CD4-positive, alpha-beta T cell (primary cell): Measurements from ENCODE around the gene ITGA2B. TPM values are rescaled to one million over a fixed set of nuclear protein-coding genes. Genes with fewer than 3 reads are reported as not detected.

ENCODE experiments used
- ATAC-seq: fragments of 200-7000 bp; cut with Tn5 transposase; one replicate; pipeline ENCODE4 v1.10.0; 2022; ENCODE audit warnings: mild to moderate bottlenecking; ENCODE audit not compliant: poor library complexity
- CTCF ChIA-PET: fragments of 350-600 bp; sonication (Branson Sonifier 250); formaldehyde crosslinking; loops from one replicate; lab custom pipeline; 2021; ENCODE audit warnings: antibody characterized with exemption, inconsistent platforms; lab: Charles Lee
- POLR2A ChIA-PET: fragments of 350-600 bp; sonication (Branson Sonifier 250); formaldehyde crosslinking; loops from one replicate; lab custom pipeline; 2021; ENCODE audit warnings: antibody characterized with exemption, inconsistent platforms; lab: Charles Lee
- DNase-seq, 14 experiments: peaks; one replicate each; pipeline ENCODE4 v3.0.0-alpha.2; 2013 to 2020; ENCODE audit warnings: mixed read lengths in 2 of 14
- H3K27ac ChIP-seq, 2 donors: one replicate each; pipeline versions ENCODE4 v1.5.1 to v1.7.0; 2013; ENCODE audit warnings: low read length in 2 of 2, low read depth in 1 of 2, mild to moderate bottlenecking in 1 of 2
- H3K27me3 ChIP-seq, 2 experiments: 1 replicate in 1 of 2; 2 replicates in 1 of 2; pipeline versions ENCODE4 v1.6.1 to v1.7.0; 2013; ENCODE audit warnings: low read length in 2 of 2, control low read depth in 1 of 2, mild to moderate bottlenecking in 1 of 2, moderate library complexity in 1 of 2; ENCODE audit not compliant: insufficient read depth in 2 of 2, control insufficient read depth in 1 of 2
- H3K36me3 ChIP-seq: one replicate; pipeline ENCODE4 v1.6.1; 2013; ENCODE audit warnings: low read length, control low read depth; ENCODE audit not compliant: insufficient read depth
- H3K4me1 ChIP-seq: one replicate; pipeline ENCODE4 v1.6.1; 2013; ENCODE audit warnings: low read length, control low read depth; ENCODE audit not compliant: insufficient read depth
- H3K4me3 ChIP-seq: one replicate; pipeline ENCODE4 v1.5.1; 2013; ENCODE audit warnings: mild to moderate bottlenecking, low read length, moderate library complexity
- H3K9me3 ChIP-seq, 2 experiments: 1 replicate in 1 of 2; 2 replicates in 1 of 2; pipeline versions ENCODE4 v1.6.1 to v1.7.0; 2013; ENCODE audit warnings: low read length in 2 of 2, mild to moderate bottlenecking in 2 of 2, control low read depth in 1 of 2, moderate library complexity in 1 of 2; ENCODE audit not compliant: control insufficient read depth in 1 of 2, insufficient read depth in 1 of 2
- H3K27ac Mint-ChIP-seq: one replicate; pipeline ENCODE4 v1.8.0; 2020; ENCODE audit warnings: mixed read lengths
- H3K27me3 Mint-ChIP-seq: one replicate; pipeline ENCODE4 v1.8.0; 2021; ENCODE audit warnings: mixed read lengths
- H3K36me3 Mint-ChIP-seq: one replicate; pipeline ENCODE4 v1.8.0; 2021; ENCODE audit warnings: low read depth, mixed read lengths
- H3K4me1 Mint-ChIP-seq: one replicate; pipeline ENCODE4 v1.8.0; 2021; ENCODE audit warnings: low read depth, mixed read lengths
- H3K4me3 Mint-ChIP-seq: one replicate; pipeline ENCODE4 v1.8.0; 2020; ENCODE audit warnings: mild to moderate bottlenecking, mixed read lengths
- H3K9me3 Mint-ChIP-seq: one replicate; pipeline ENCODE4 v1.8.0; 2020; ENCODE audit warnings: mixed read lengths
- intact Hi-C, 2 experiments: fragments of 100-400 bp; cut with DNase I in 1 of 2; cut with micrococcal nuclease in 1 of 2; formaldehyde crosslinking; loops; one replicate each; pipeline versions ENCODE4 v1.15.1 to v1.9.0; 2023 to 2025; cut with DNase I, micrococcal nuclease
- total RNA-seq, 174 experiments: library from RNA in 2 of 174; stranded (reverse) in 2 of 174; gene quantifications; one replicate each; pipeline ENCODE4 v1.2.3 and lab custom pipeline; 2021 to 2026
- TF ChIP-seq, protein P1 (sequence below): fragments of 200-600 bp; IDR thresholded peaks from one replicate; pipeline ENCODE4 v1.8.0; 2022; ENCODE audit warnings: antibody characterized with exemption, mild to moderate bottlenecking

ITGA2B gene
- total RNA-seq, 2 experiments from 2014 or later, result 0.85 to 0.87 TPM

DNA sequence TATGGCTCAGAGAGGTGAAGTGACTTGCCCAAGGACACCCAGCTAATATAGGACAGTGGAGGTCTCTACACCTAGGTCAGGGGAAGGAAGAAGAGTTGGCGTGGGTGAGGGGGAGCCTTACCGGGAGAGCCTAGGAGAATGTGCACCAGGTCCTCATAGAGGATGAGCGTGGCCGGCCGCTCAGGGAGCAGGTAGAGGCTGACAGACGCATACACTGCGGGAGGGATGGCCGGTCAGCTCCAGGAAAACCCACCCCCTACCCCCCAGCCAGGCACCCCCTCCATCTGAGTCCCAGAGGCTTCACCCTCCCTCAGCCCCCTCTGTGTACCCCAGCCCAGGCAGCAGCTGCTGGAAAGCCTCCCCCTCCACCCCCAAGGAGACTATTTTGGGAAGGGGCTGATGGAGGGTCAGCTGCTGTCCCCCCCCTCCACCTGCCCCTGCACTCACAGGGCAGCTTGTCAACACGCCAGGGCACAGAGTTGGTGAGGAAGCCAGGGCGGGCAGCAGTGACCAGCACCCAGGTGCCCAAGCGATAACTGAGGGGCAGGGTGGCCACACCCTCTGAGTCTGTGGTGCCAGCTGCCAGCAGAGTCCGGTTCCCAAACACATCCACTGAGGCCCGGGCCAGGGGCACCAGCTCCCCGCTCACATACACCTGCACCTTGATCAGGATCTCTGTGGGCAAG is 29.8 kb downstream of the ITGA2B start:
- Histone ChIP-seq H3K27ac (no peak overlapping the region), H3K9me3 (no peaks in the 10 kb centered on the region), H3K27me3 (peaks cover 15 to 21% of the 10 kb centered on the region in 2 experiments), H3K4me3 (no peak overlapping the region), H3K36me3 (no peaks in the 10 kb centered on the region), H3K4me1 (peaks cover 13% of the 10 kb centered on the region)
- DNase-seq, result no peak
- ChIA-PET CTCF (interaction anchor here (0.6 to 2.3 kb wide), 2 partner anchors 14 to 239 kb away, joined by 3 to 9 read pairs; partner anchors contain the start of gene GRN), POLR2A (no interaction called here)
- TF ChIP-seq, protein P1, sequence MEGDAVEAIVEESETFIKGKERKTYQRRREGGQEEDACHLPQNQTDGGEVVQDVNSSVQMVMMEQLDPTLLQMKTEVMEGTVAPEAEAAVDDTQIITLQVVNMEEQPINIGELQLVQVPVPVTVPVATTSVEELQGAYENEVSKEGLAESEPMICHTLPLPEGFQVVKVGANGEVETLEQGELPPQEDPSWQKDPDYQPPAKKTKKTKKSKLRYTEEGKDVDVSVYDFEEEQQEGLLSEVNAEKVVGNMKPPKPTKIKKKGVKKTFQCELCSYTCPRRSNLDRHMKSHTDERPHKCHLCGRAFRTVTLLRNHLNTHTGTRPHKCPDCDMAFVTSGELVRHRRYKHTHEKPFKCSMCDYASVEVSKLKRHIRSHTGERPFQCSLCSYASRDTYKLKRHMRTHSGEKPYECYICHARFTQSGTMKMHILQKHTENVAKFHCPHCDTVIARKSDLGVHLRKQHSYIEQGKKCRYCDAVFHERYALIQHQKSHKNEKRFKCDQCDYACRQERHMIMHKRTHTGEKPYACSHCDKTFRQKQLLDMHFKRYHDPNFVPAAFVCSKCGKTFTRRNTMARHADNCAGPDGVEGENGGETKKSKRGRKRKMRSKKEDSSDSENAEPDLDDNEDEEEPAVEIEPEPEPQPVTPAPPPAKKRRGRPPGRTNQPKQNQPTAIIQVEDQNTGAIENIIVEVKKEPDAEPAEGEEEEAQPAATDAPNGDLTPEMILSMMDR, result no peak
- Mint-ChIP-seq H3K4me3 (no peak overlapping the region), H3K27me3 (peaks cover 16% of the 10 kb centered on the region), H3K36me3 (no peaks in the 10 kb centered on the region), H3K27ac (no peak overlapping the region), H3K9me3 (no peaks in the 10 kb centered on the region), H3K4me1 (peaks cover 8% of the 10 kb centered on the region)
- intact Hi-C loops, result no loop called here
- no peak for ATAC-seq

DNA sequence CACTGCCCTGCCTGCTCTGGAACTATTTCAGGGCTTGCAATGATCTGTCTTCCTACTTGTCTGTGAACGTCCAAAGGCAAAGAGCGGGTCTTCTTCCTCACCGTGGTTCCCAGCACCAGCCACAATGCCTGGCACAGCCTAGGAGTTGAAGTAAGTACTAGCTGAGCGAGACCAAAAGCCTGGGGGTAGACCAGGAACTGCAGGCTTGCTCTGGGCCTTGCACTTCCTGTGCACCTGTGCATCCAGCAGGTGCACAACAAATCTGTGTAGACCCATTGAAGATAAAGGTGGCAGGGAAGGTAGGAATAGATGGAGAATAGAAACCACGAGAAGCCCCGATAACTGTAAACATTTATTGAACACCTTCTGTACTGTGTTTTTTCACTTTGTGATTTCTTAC is 30.4 kb downstream of the ITGA2B start:
- no peak overlapping the region for H3K4me3 ChIP-seq
- H3K36me3 Mint-ChIP-seq, result no peaks in the 10 kb centered on the region
- H3K4me3 Mint-ChIP-seq, result peak overlapping the region; percentile 2
- intact Hi-C loops, result no loop called here
- no peaks in the 10 kb centered on the region for H3K36me3 ChIP-seq
- peaks cover 8% of the 10 kb centered on the region for H3K4me1 Mint-ChIP-seq
- ChIA-PET CTCF (interaction anchor here (0.6 to 2.3 kb wide), 2 partner anchors 13 to 238 kb away, joined by 3 to 9 read pairs; partner anchors contain the start of gene GRN), POLR2A (no interaction called here)
- no peak overlapping the region for H3K27ac ChIP-seq
- no peak for DNase-seq
- H3K27me3 Mint-ChIP-seq, result peaks cover 13% of the 10 kb centered on the region
- no peaks in the 10 kb centered on the region for H3K9me3 Mint-ChIP-seq
- H3K27ac Mint-ChIP-seq, result no peak overlapping the region
- TF ChIP-seq, protein P1, result no peak
- H3K27me3 ChIP-seq, result peaks cover 15 to 21% of the 10 kb centered on the region in 2 experiments
- no peak for ATAC-seq
- H3K9me3 ChIP-seq, result no peaks in the 10 kb centered on the region
- peaks cover 12% of the 10 kb centered on the region for H3K4me1 ChIP-seq

DNA sequence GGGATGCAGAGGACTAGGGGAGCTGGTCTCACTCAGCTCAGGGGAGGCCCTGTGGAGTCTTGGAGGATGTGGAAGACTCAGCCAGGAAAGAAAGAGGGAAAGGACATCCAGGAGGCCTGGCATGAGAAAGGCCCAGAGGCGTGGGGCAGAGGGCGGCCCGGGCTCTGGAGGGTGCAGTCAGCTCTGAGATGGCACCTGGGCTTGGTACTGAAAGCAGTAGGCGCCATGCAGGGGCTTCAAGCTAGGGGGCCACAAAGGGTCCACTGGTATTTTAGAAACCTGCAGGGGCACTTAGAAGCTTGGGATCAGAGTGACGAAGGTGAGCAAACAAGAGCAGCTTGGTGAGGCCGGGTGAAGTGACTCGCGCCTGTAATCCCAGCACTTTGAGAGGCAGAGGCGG is 31.4 kb downstream of the ITGA2B start:
- CTCF ChIA-PET, result interaction anchor here (2.3 kb wide), 1 partner anchor 12 kb away, joined by 9 read pairs; the partner anchor contains the start of gene GRN
- no peak for ATAC-seq
- Mint-ChIP-seq H3K4me1 (peaks cover 9% of the 10 kb centered on the region), H3K36me3 (no peaks in the 10 kb centered on the region), H3K27ac (no peak overlapping the region), H3K4me3 (no peak overlapping the region), H3K27me3 (peaks cover 11% of the 10 kb centered on the region), H3K9me3 (no peaks in the 10 kb centered on the region)
- DNase-seq, result no peak
- no peaks in the 10 kb centered on the region for H3K9me3 ChIP-seq
- POLR2A ChIA-PET, result interaction anchor here (1.0 kb wide), 1 partner anchor 235 kb away, joined by 3 read pairs; the partner anchor contains the start of gene HDAC5
- peaks cover 15 to 17% of the 10 kb centered on the region in 2 experiments for H3K27me3 ChIP-seq
- peaks cover 9% of the 10 kb centered on the region for H3K4me1 ChIP-seq
- intact Hi-C loops, result no loop called here
- no peak overlapping the region for H3K4me3 ChIP-seq
- no peak overlapping the region for H3K27ac ChIP-seq
- no peaks in the 10 kb centered on the region for H3K36me3 ChIP-seq
- TF ChIP-seq, protein P1, result no peak
